OCI-LY3 (cell line): Measurements from ENCODE around the gene SLC44A1.

ENCODE experiments used
- H2AFZ ChIP-seq: fragments of 200-600, 300-600 bp; shearing (Covaris generic); 2 replicates; pipeline ENCODE4 v1.6.0; 2014; ENCODE audit warnings: antibody characterized with exemption, low read depth, low read length
- H3K27ac ChIP-seq: fragments of 200-600, 300-600 bp; sonication (generic); 2 replicates; pipeline ENCODE4 v1.5.1; 2014; ENCODE audit warnings: mild to moderate bottlenecking, low read length, moderate library complexity, mixed read lengths
- H3K27me3 ChIP-seq: fragments of 200-600, 300-600 bp; sonication (generic); 2 replicates; pipeline ENCODE4 v1.6.1; 2014; ENCODE audit warnings: low read depth, low read length, mixed read lengths
- H3K36me3 ChIP-seq: fragments of 200-600, 300-600 bp; sonication (generic); replicated peaks from 2 replicates; pipeline ENCODE3; 2014; ENCODE audit warnings: low read depth, low read length, mixed read lengths
- H3K4me1 ChIP-seq: fragments of 300-600, 200-600 bp; sonication (generic); 2 replicates; pipeline ENCODE4 v1.6.1; 2014; ENCODE audit warnings: low read length, mixed read lengths
- H3K4me2 ChIP-seq: fragments of 200-600, 300-600 bp; sonication (generic); 2 replicates; pipeline ENCODE4 v1.6.1; 2014; ENCODE audit warnings: low read length, mixed read lengths
- H3K4me3 ChIP-seq: fragments of 300-600, 200-600 bp; sonication (generic); 2 replicates; pipeline ENCODE4 v1.5.1; 2014; ENCODE audit warnings: antibody characterized with exemption, mild to moderate bottlenecking, low read length, moderate library complexity
- H3K79me2 ChIP-seq: fragments of 300-600, 200-600 bp; shearing (Covaris generic); 2 replicates; pipeline ENCODE4 v1.6.1; 2014; ENCODE audit warnings: mild to moderate bottlenecking, low read length, mixed read lengths
- H3K9ac ChIP-seq: fragments of 300-600, 200-600 bp; shearing (Covaris generic); 2 replicates; pipeline ENCODE4 v1.6.0; 2014; ENCODE audit warnings: mild to moderate bottlenecking, low read length, moderate library complexity
- H3K9me3 ChIP-seq: fragments of 200-600, 300-600 bp; shearing (Covaris generic); 2 replicates; pipeline ENCODE4 v1.6.1; 2014; ENCODE audit warnings: low read length, mixed read lengths; ENCODE audit not compliant: insufficient read depth
- H4K20me1 ChIP-seq: fragments of 200-600, 300-600 bp; sonication (generic); 2 replicates; pipeline ENCODE4 v1.6.1; 2016; ENCODE audit warnings: low read length, mixed read lengths; ENCODE audit not compliant: insufficient read depth
- CTCF ChIP-seq: fragments of 200-600, 300-600 bp; sonication (generic); IDR thresholded peaks from 2 replicates; pipeline ENCODE4 v1.5.1; 2014; ENCODE audit warnings: antibody characterized with exemption, low read length, low read depth
- EZH2phosphoT487 ChIP-seq: fragments of 200-600 bp; shearing (Covaris generic); IDR thresholded peaks from 2 replicates; pipeline ENCODE4 v1.6.1; 2018; ENCODE audit warnings: antibody characterized with exemption, mixed run types, low read depth

SLC44A1 gene

GRCh38 chr9:105362470-105362869 is 118.0 kb downstream of the SLC44A1 start:
- peak overlapping the region; percentile 40 for H3K4me2 ChIP-seq
- H3K36me3 ChIP-seq = peaks cover 32% of the 10 kb centered on the region

GRCh38 chr9:105363837-105364236 is 119.4 kb downstream of the SLC44A1 start:
- no peak for TF ChIP-seq CTCF
- TF ChIP-seq EZH2phosphoT487 = no peak
- peaks cover 13% of the 10 kb centered on the region for H3K4me1 ChIP-seq
- no peaks in the 10 kb centered on the region for H3K27me3 ChIP-seq
- no peaks in the 10 kb centered on the region for H3K79me2 ChIP-seq
- no peak overlapping the region for H3K9ac ChIP-seq
- no peak overlapping the region for H3K27ac ChIP-seq
- no peaks in the 10 kb centered on the region for H3K9me3 ChIP-seq
- no peak overlapping the region for H3K4me3 ChIP-seq
- no peaks in the 10 kb centered on the region for H4K20me1 ChIP-seq
- peaks cover 34% of the 10 kb centered on the region for H3K36me3 ChIP-seq
- no peak overlapping the region for H3K4me2 ChIP-seq
- H2AFZ ChIP-seq = no peak overlapping the region

More at GRCh38 chr9:105362470-105362869, 118.0 kb downstream of the SLC44A1 start:
- no peak overlapping the region for H3K9ac ChIP-seq
- H3K27ac ChIP-seq = peak overlapping the region; percentile 13; the same call in 1 of the 2 replicates
- H3K9me3 ChIP-seq = no peaks in the 10 kb centered on the region
- no peaks in the 10 kb centered on the region for H3K79me2 ChIP-seq
- no peak overlapping the region for H3K4me3 ChIP-seq
- H2AFZ ChIP-seq = no peak overlapping the region
- peaks cover 19% of the 10 kb centered on the region for H3K4me1 ChIP-seq
- TF ChIP-seq EZH2phosphoT487 (no peak), CTCF (no peak)
- no peaks in the 10 kb centered on the region for H4K20me1 ChIP-seq
- no peaks in the 10 kb centered on the region for H3K27me3 ChIP-seq

- no peak overlapping the region for H3K4me3 ChIP-seq
- peak overlapping the region; percentile 47 for H3K4me2 ChIP-seq
- H4K20me1 ChIP-seq = no peaks in the 10 kb centered on the region
- no peak for TF ChIP-seq EZH2phosphoT487
- no peak for TF ChIP-seq CTCF
- no peaks in the 10 kb centered on the region for H3K79me2 ChIP-seq
- peaks cover 18% of the 10 kb centered on the region for H3K36me3 ChIP-seq
- no peaks in the 10 kb centered on the region for H3K27me3 ChIP-seq
- no peak overlapping the region for H3K9ac ChIP-seq
- H3K9me3 ChIP-seq = no peaks in the 10 kb centered on the region
- no peak overlapping the region for H2AFZ ChIP-seq
- H3K4me1 ChIP-seq = peaks cover 13% of the 10 kb centered on the region
- H3K27ac ChIP-seq = 0 out of 2 replicates have a peak overlapping the region, but pooled peaks have one; percentile 16
Measured at GRCh38 chr9:105369911-105370310, 125.5 kb downstream of the SLC44A1 start.

GRCh38 chr9:105373723-105374122 is 129.3 kb downstream of the SLC44A1 start:
- Histone ChIP-seq H3K36me3 (peaks cover 11% of the 10 kb centered on the region), H2AFZ (no peak overlapping the region), H3K4me3 (no peak overlapping the region), H3K79me2 (no peaks in the 10 kb centered on the region), H3K27ac (no peak overlapping the region), H3K9me3 (no peaks in the 10 kb centered on the region), H3K27me3 (no peaks in the 10 kb centered on the region), H3K4me1 (peaks cover 13% of the 10 kb centered on the region), H3K4me2 (no peak overlapping the region), H3K9ac (no peak overlapping the region), H4K20me1 (no peaks in the 10 kb centered on the region)
- no peak for TF ChIP-seq EZH2phosphoT487
- TF ChIP-seq CTCF = no peak
